Measurements from ENCODE around the gene C1orf52. TPM values are rescaled to one million over a fixed set of nuclear protein-coding genes. Genes with fewer than 3 reads are reported as not detected.

Gene C1orf52
- 23.6 TPM for polyA plus RNA-seq (ENCODE audit: insufficient read length)

DNA sequence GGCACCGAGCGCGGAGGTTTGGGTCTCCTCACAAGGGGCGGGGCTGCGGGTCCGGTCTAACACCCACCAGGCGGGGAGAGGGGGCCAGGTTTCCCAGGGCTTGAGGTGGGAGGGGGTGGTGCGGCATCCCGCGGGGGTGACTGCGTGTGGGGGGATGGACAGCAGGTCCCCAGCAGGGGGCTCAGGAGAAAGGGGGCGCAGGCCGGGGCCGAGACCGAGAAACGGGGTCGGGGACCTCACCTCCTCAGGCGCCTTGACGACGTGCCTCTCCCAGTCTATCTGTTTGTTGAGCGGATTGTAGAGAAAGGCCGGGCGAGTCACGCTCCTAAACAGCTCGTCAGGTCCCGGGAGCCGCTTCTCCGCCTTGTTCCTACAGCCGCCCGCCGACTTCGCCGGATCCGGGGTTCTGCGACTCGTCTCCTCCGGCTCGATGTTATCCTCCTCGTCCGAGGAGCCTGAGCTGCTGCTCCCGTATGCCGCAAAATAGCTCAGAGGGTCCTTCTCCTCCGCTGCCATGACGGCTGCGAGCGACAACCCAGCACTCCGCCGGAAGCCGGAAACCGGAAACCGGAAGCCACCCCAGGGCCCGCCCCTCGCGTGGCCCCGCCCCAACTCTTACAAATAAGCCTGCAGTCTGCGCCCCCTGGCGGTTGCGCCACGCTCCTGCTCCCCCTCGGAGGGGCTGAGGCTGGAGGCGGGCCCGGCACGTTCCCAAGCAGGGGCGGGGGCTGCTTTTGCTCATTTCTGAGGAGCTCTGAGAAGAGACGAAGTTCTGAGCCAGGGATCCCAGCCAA lies at the start of gene C1orf52:
Gene C1orf52 (minus strand): TSS at position 545 of the 794 bp plus-strand sequence. CDS start 29 bp downstream, at position 516.
- peak; percentile 97 for DNase-seq

DNA sequence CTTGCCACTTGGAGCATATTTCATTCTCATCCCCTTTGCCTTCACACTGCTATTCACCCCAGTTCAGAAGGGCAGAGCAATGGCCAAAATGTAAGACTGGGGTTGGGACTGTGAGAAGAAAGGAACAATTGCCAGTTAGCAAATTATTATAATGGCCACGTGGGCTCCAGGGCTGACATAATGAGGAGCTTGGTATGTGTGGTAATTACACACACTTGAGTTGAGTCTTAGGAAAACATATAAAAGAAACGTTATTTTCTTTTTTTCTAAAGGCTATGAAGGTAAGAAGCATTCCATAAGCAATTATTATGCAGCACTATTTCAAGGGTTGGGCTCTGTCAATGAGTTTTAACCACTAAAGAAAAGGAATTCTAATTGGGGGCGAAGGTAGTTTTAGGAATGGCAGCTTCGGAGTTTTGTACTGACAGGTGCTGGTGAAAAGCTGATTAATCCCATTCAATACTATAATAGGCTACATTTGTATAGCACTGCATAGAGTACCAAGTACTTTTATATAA lies 49.4 kb upstream of the C1orf52 start:
- no peak for DNase-seq

DNA sequence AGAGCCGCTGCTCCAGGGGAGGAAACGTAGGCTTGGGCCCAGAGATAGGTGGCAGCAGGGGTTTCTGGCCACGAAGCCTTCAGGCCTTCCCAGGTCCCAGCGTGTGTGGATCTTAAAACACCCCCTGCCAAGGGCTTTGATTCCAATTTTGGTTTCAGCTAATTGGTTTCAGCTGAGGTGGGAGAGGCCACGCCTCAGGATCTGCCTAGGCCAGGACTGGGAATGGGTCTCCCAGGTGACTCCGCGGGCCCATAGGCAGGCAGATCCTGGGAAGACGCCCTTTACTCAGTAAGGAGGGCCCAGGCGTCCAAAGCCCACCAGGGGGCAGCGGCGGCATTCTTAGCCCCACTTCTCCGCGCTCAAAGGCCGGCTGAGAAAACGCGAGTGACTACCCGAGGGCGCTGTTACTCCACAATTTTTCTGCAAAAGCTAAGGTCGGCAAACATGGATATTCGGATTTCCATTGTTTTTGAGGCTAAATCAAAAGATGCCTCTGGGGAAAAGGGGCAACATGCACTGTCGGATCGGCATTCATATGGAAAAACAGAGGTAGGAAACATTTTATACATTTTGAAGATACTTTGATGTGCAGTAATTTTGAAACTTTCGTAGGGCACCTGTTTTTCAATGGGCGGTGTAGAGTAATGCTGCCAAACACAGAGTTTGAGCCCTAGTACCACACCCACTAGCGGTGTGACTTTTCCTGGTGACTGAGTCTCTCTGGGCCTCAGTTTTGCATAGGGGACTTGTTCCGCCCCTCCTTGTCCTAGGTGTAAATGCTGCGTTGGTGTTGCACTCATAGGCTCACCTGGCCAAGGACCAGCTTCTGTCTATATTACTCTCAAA lies 48.7 kb upstream of the C1orf52 start:
- peak; percentile 89 for DNase-seq

DNA sequence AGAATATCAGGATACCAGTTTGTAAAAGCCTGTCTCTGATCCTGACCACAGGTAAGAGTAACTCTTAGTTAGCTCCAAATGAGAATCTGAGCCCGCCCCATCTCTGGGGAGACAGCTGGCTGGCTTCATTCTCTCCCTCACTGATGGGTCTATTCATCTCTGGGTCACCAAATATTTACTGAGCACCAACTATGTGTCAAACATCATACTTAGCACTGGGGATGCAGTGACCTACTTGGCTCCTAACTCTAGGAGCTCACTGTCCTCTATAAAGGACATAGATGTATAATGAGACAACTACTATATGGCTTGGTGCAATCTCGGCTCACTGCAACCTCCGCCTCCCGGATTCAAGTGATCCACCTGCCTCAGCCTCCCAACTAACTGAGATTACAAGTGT lies 46.8 kb upstream of the C1orf52 start:
- DNase-seq = no peak

- DNase-seq = no peak
Observed at GRCh38 chr1:85303440-85304162, 44.1 kb upstream of the C1orf52 start.

- DNase-seq = no peak
Observed at GRCh38 chr1:85300140-85300539, 40.7 kb upstream of the C1orf52 start.

- DNase-seq = peak; percentile 89
Observed at GRCh38 chr1:85297855-85298629, 38.6 kb upstream of the C1orf52 start.

GRCh38 chr1:85297538-85297854 lies 38.0 kb upstream of the C1orf52 start:
- no peak for DNase-seq

- no peak for DNase-seq
Observed at GRCh38 chr1:85296980-85297379, 37.5 kb upstream of the C1orf52 start.

DNA sequence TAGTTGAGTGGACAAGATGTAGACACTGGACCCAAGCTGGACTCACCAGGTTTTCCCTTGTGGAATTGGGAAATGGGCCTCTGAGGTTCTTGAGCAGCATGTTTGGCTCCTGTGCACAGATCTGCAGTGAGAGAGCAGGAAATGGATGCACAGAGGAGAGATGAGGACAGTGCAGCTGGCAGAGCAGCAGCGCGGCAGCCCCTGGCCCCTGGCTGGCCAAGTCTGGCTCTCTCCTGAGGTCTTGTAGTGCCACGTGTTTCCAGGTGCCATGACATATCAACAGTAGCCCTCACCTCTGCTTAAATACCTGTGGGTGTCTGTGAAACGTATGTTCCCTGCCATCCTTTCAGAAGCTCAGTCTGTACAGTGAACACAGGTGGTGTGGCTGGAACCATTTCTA lies 36.2 kb upstream of the C1orf52 start:
- DNase-seq = no peak

- no peak for DNase-seq
Observed at GRCh38 chr1:85295006-85295431, 35.6 kb upstream of the C1orf52 start.

DNA sequence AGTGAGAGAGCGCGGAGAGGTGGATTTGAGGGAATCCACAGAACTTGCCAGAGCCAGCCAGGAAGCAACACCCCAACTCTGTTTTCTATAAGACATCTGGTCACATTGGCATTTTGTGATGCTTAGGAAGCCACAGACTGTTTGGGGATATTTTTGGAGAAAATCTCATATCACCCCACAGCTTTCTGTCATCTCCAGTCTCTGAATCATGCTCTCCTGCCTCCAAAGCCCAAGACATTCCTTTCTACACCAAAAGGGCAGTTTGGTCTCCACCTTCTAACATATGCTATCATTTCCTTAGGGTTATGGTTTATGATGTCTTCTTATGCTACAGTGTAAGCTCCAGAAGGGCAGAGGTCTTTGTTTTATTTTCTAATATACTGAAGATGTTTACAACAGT lies 31.4 kb upstream of the C1orf52 start:
- DNase-seq = no peak

GRCh38 chr1:85289848-85290335 lies 30.4 kb upstream of the C1orf52 start:
- DNase-seq = no peak

GRCh38 chr1:85289207-85289847 lies 29.9 kb upstream of the C1orf52 start:
- no peak for DNase-seq

DNA sequence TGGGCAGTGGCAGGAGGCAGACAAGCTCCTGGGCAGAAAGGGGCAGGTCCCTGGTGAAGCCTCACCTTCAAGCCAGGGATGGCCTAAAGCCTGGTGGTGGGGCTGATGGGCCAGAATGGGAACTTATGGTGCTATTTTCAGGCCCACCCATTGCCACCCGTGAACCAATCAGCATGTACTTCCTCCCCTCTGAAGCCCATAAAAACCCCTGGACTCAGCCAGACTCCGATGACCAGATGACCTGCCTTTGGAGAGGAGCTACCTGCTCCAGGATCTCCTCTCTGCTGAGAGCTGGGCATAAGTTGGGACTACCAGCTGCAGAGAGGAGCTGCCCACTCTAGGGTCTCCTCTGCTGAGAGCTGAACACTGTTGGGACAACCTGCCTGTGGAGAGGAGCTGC lies 24.7 kb upstream of the C1orf52 start:
- no peak for DNase-seq

DNA sequence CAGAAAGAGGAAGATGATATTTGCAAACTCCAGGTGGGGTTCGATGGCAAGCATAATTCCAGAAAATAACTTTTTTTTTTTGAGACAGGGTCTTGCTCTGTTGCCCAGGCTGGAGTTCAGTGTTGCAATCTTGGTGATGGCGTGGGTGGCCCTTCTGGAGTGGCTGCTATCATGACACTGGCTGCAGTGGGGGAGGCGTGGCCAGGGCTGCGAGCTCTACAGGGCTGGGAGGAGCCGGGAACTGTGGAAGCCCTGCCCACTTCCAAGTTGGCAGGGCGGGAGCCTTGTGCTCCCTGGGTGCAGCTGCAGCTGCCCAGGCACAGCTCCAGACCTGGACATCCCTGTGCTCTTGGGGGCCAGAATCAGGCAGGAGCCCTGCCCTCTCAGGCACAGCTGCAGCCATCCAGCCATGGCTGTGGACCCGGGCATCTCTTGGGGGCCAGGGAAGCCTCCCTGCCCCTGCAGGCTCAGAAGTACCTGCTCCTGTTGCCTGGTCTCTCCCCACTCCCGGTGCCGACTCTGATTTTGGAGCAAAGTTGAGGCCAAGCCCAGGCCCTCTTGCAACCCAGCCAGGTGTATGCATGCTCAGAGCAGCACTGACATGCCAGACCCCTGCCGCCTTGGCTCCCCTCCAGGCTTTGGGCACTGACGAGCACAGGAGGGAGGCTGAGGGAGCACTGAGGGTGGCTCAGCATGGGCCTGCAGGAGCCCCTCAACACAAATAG lies 24.2 kb upstream of the C1orf52 start:
- no peak for DNase-seq

- no peak for DNase-seq
Observed at GRCh38 chr1:85282424-85282823, 23.0 kb upstream of the C1orf52 start.

DNA sequence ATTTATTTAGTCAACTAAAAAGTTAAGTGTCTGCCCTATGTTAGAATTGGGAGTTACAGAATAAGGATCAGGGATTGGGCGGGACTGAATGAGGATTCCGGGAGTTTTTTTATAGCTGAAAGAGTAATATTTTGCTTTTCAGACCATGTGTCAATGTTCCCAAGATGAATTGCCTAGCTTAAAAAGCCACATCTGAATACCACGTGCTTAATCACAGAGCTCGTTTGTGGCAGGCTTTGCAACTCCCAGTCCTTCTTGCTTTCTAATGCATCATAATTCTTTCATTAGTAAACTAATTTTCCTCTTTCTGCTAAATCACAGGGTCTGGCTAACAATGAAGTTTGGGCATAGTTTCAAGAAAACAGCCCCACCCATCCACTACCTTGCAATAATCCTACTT lies 21.2 kb upstream of the C1orf52 start:
- no peak for DNase-seq

- DNase-seq = no peak
Observed at GRCh38 chr1:85279458-85280080, 20.1 kb upstream of the C1orf52 start.

GRCh38 chr1:85278853-85279314 lies 19.4 kb upstream of the C1orf52 start:
- no peak for DNase-seq

Measured in hindlimb muscle (tissue), 1 donor.